ENCODE measurements around the gene TTC39A.
"Not testable (repeated sequence)": the region's sequence is repeated elsewhere in the genome, so short reads cannot be mapped to it uniquely, and the experiment has no call there.

Gene TTC39A

DNA sequence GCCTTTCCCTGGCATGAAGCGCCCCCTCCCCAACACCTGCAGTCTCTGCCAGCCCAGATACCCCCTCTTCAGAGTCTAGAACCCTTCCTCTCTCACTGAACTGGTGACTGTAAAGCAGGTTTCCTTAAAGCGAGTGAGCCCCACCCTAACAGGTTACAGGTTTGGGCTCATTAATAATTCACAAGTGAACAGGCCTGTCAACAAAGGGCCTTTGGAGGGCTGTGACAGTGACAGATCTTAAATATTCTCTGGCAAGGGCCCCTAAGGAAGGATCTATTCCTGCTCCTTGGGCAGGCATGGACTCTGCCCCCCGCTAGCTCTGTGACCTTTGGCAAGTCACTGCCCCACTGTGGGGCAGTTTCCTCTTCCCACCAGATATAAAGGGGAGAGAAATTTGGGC lies 5.6 kb upstream of the TTC39A start:
- no peak for DNase-seq

DNA sequence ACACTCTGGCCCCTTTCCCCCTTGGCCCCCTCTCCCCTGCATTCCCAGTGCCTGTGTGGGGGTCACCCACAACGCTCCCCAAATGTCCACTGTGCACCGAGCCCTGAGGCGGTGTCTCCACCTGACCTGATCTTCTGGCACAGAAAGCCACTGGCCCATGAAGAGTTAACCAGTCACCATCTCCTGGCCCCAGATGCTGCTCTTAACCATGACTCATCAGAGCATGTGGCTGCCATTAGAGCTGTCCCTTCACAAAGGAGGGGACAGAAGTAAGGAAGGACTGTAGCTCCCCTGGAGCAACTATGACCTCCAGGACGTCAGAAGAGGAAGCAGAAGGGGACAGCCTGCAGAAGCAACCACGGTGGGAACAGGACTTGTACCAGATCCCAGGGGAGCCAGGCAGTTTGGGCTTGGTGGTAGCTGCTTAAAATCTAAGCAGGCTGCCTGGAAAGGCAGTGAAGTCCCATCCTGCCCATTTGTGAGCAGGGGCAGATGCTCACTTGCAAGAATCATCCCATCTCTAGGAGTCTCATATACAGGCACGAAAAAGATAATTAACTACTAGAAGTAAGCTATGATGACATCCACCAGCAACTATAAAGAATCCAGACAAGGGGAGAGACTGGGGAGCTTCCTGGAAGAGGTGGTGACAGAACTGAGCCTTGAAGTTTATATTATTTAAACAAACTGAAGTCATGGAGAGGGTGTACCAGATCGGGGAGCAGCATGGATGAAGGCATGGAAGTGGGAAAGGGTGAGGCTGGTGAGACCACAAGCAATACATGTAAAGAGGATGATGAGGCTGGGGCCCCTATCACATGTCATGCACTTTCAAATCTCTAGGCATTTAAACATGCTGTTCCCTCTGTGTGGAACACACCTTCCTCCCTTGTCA lies 1.1 kb upstream of the TTC39A start:
- DNase-seq: no peak

DNA sequence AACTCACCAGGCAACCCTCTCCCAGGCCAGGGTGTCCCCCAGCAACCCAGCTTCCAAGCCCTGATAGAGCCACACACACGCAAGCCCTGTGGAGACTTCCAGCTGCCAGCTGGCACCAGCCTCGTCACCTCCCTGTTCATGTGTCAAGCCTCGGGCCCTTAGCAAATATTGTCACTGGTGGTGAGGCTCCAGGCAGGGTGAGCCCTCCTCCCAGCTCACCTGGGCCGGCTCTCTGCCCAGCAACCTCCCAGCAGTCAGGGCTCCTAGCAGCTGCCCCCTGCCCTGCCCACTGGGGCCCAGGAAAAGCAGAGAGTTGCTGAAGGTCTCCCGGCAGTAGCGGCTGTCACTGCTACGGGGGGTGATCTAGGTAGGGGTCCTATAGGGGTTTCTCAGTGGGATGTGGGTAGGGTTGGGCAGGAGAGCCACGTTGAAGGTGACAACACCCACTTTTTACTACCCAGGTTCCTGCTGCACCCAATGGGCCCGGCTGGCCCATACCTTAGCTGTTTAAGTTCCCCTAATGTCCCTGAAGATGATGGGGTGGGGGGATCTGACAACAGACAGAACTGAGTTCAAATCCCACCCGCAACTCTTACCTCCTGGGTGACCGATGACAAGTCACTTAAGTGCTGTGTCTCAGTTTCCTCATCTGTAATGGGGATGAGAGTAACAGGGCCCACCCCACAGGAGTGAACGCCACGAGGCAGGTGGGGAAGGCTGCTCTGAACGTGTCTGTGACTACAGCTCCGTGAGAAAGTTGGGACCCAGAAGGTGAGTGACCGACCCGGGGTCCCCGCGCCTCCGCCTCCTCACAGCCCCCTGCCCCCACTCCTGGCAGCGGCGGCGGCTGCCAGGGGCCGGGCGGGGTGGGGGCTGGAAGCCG lies 678 bp downstream of the TTC39A start:
- DNase-seq: no peak

DNA sequence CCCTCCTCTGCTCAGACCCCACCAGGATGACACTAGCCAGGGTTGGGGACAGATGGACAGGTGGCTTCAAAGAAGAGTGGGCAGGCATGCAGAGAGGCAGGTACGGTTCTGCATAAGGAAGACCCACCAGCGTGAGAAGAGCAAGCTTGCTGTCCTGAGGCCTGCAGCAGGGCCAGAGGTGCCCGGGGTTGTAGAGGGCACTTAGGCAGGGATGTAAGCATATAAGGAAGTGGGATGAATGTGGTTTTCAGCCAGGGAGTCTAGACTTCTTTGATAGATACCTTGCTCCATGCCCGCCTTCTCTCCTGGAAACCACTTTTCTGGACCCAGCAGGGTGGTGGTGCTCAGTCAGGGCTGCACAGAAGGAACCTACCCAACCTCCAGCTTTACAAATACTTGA lies 1.4 kb downstream of the TTC39A start:
- DNase-seq: no peak

DNA sequence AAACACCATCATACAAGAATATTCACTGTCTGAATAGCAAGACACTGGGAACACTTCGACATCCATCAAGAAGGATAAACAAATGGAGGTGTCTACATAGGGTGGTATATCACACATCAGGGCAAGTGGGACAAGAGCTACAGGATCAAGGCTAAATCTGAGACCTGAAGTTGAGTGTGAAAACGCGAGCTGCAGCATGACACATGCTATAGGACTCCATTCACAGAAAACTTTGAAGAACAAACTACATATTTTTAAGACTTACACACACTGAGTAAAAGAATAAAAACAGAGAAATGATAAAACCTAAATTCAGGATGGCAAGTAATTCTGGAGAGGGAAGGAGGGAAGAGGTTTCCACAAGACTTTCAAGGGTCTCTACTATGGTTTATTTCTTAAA lies 2.1 kb downstream of the TTC39A start:
- no peak for DNase-seq

DNA sequence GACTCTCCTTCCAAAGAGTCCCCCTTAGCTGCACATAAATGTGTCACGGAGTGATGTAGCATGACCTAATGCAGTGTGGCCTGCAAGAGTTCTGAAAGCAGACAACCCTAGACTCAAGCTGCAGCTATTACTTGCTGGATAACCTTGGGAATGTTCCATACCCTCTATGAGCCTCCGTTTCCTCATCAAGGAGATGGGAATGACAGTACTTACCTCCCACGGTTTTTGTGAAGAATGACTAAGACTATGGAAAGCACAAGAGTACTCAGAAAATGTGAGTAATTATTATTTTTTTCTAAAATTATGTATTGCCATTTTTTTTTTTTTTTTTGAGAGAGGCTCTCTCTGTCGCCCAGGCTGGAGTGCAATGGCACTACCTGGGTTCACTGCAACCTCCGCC lies 3.0 kb downstream of the TTC39A start:
- no peak for DNase-seq

DNA sequence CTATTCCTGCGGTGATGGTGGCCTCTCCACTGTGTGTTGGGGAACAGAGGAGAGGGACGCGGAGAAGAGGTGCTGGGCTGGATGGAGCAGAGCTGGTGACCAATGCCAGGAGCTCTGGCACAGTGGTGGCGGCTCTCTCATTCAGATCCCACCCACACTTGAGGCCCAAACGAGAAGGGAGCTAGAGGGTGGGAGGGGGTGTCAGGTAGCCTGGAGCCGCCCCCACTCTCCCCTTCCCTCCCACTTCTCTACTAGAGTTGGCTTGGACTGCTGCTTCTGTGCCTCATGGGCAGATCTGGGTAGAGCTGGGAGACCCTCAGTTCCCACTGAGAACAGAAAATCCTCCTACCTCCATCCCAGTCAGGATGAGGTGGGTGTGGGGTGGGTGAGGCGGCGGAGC lies 3.5 kb downstream of the TTC39A start:
- no peak for DNase-seq

DNA sequence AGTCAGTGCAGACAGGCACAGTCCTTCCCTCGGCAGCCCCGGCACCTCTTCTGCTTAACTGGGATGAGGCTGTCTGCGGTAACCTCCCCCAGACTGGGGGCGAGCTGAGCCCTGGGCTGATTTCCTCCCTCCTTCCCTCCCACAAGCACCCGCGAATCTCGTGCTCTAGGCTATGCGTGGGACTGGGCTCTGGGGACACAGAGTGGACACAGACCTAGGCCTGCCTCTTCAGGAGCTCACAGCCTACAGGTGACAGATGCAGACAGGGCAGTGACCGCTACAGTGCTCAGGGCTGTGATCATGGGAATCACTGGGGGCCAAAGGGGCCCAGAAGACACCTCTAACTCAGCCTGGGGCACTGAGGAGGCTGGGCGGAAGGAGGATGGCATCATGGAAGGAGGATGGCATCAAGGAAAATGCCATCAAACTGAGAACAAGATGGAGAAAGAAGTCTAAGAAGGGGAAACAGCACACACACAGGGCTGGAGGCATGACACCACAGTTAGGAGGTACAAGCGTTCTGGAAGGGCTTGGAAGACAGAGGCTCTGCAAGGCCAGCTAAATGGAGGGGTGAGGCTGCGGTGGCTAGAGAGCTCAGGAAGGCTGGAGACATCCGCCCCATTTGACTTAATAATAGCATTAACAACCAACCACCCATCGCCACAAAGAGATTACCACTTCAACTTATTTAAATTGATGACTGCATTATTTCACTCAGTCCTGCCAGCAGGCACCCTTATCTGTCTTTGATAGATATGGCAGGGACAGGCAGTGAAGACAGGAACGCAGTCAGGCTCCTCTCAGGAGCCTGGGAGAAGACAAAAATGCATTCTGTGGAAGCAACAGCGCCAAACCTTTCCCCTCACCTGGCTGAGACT lies 4.2 kb downstream of the TTC39A start:
- DNase-seq: no peak

DNA sequence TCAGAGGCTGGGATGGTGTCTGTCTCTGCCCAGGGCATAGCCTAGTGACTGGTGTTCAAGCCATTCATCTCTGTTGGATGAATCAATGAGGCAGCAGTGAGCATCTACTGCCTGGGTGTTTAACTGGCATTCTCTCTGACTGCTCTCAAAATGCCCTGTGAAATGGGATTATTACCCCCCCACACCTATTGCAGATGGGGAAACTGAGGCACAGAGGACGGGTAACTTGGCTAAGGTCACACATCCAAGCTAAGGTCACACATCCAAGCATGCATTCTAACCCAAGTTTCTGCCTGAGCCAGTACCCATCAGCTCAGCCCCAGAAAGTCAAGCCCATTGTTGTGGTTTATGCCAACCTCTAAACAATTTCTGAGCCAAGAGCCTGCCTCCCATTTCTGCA lies 5.0 kb downstream of the TTC39A start:
- DNase-seq: no peak

DNA sequence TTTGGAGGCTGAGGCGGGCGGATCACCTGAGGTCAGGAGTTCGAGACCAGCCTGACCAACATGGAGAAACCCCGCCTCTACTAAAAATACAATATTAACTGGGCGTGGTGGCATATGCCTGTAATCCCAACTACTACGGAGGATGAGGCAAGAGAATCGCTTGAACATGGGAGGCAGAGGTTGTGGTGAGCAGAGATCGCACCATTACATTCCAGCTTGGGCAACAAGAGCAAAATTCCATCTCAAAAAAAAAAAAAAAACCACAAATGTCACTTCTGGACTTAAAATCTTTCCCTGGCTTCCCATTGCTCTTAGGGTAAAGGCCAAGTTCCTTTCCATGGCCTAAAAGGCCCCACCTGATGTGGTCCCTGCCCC lies 5.4 kb downstream of the TTC39A start:
- not testable (repeated sequence) for DNase-seq

DNA sequence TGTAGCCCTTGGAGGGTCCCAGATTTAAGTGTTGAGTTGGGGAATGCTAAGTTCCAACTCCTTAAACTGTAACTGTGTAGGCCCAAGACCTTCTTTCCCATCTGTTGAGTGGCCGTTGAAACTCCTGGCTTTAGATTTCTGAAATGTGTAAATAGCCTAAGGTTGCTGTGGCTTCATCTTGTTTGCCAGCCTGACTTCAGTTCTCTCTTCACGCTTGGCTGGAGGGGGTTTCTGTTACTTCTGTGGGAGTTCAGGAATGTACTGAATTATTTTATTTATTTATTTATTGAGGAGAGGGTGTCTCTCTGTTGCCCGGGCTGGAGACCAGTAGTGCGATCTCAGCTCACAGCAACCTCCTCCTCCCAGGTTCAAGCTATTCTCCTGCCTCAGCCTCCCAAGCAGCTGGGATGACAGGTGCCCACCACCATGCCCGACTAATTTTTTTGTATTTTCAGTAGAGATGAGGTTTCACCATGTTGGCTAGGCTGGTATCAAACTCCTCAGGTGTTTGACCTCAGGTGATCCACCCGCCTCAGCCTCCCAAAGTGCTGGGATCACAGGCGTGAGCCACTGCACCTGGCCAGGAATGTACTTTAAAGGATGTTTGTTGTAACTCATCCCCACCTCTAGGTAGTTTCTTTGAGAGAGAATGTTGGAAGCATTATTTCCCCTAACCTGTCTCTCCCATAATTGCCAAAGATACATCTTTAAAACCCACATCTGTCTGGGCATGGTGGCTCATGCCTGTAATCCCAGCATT lies 5.9 kb downstream of the TTC39A start:
- no peak for DNase-seq

DNA sequence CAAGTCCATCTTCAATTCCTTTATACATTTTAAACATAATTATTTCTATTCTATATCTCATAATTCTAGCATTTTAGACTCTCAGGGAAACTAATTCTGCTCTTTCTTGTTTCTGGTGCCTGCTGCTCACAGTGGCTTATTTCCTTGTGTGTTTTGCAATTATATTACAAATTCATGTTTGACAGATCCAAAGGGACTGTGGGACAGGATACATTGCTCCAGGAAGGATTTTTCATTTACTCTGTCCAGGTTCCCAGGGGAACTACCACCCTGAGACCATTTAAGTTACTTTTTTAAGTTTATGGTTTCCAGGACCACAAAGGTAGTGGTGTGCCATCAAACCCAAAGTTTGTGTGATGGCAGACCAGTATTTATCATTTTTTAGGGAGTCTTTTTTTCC lies 6.6 kb downstream of the TTC39A start:
- DNase-seq: no peak

DNA sequence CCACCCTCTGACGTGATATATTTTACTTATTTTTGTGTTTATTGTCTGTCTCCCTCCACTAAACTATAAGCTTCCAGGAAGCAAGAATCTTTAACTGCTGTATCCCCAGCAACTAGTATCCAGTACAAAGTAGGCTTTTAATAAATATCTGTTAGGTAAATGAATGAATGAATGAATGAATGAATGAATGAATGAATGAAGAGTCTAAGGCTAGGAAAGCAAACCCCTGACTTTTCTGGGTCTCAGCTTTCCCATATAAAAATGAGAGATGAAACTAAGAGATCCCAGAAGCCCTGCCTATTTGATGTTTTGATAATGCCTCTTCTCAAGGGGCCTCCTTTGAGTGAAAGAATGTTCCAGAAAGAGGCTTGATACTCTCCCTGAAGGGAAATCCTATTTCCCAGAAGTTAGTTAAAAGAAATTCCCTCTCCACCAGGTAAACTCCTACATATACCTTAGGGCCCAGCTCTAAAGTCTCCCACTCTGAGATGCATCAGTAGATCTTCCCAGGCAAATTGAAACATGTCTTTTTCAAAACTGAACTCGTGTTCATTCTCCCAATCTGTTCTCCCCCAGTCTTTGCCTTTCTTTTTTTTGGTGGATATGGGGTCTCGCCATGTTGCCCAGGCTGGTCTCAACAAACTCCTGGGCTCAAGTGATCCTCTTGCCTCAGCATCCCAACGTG lies 7.8 kb downstream of the TTC39A start:
- no peak for DNase-seq

DNA sequence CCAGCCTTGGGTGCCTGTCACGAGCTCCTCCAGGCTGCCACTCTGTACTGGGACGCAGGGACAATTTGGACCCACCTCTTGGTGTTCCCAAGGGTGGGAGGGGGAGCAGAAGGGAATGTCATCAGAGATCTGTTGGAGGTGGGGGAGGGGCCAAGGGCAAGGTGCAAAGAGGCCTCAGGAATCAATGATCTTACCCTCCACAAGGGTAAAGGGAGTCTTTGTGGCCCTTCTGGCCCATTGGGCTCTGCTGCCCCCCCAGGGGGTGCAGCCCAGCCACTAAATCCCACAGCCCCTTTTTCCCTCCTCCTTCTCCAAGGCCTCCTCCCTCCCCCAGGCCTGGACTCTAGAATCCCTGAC lies 8.5 kb downstream of the TTC39A start:
- no peak for DNase-seq

DNA sequence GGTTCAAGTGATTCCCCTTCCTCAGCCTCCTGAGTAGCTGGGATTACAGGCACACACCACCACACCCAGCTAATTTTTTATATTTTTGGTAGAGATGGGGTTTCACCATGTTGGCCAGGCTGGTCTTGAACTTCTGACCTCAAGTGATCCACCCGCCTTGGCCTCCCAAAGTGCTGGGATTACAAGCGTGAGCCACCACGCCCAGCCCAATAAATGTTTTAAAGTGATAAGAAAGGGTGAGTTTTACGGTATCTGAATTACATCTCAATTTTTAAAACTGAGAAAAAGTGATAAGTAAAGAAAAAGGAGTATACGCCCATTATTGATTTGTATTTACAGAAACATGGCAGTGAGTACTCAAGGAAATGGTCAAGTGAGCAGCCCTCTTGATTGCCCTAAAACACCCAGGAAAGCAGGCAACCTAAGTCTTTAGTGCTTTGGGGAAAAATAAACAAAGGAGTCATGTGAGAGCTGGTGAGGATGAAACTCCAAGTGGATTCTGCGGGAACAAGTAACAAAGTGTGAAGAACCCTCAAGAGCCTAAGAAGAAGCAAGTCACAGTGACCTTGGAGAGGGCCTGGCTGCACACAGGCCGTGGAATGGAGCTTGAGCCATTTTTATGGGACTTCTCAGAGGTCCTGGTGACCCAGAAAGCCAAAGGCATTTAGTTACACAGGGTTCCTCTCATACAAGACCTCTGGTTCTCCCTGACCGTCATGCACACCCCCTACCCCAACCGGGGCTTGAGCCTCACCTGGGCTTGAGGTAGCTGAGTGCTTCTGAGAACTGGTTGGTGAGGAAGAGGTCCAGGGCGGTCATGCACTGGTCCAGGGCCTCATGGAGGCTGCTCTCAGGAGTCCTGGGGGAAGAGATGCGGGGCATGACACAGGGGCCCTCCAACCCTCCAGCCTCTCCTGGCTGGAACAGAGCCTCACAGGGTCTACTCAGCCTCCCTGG lies 9.1 kb downstream of the TTC39A start:
- DNase-seq: no peak

DNA sequence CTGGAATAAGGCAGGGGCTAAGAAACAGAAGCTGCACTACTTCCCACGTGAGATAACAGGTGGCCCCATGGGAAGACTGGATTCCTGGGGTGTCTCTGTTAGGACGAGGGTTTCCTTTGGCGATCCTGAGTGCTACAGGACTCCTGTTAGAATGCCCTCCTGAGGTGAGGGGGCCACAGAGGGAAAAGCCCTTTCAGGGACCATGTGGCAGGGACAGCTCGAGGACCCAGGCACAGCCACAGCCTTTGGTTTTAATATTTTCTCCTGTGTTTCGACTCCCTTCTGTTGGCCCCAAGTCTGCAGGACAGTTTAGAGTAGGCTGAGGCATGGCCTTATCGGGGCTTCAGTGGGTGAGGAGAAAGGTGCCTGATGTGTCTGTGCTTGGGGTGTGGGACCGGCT lies 12.6 kb downstream of the TTC39A start:
- DNase-seq: no peak

DNA sequence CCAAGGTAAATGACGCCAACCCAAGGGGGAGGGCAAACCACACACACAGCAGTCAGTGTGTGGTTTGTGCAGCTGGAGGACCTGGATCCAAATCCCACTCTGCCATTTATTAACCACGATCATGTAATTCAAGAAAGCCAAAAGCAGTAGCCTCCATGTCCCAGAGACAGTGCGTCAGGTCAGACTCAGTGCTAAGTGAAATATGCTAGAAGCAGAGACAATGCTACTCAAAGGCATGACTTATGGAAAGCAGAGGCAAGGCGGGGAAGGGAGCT lies 13.6 kb downstream of the TTC39A start:
- DNase-seq: no peak

DNA sequence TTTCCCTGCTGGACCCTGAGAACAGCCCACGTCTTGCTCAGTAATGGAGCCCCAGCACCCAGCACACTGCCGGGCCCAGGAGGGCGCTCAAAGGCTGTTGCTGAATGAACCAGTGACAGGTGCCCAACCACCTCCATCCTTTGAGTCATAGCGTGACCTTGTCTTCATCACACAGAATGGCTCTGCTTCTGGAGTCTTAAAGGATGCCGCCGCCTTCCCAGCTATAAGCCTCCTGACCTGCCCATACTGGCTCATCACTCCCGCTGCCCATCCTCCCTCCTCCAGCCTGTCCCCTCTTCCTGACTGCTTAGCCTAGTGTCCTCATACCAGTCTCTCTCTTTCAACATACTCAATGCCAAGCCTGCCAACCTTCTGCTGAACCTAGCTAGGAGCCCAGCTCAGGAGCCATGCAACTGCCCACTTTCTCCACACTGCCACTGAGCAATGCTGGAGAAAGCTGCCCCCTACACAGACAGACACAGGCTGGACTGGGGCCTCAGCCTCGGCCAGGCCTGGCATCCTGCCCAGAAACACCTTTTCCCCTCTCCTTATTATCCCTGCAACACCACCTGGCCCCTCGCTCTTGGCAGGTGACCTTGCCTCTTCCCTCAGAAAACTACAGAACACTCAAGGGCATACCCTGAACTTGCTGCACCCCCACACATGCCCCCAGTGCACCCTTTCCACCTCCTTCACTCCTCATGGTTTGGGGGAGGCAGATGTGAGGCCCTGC lies 14.1 kb downstream of the TTC39A start:
- no peak for DNase-seq

DNA sequence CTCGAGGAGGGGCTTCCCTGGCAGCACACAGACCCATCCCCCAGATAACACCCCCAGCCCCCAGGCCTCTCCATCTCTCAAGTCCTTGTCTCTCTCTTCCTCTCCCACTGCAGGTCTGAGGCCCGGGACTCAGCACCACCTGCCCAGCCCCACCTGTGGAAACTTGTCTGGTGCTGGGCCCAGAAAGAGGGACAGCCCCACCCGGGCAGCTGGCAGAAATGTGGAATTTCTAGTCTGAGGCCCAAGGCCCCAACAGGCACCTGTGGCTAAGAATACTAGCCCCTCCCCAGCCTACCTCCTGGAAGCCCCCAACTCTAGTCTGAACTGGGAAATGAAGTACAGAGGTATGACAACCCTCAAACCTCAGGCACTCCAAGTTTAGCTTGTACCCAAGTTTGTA lies 15.4 kb downstream of the TTC39A start:
- no peak for DNase-seq
